ENCODE data around the gene MEST. TPM values are rescaled to one million over a fixed set of nuclear protein-coding genes. Genes with fewer than 3 reads are reported as not detected.

The MEST gene
- total and polyA plus RNA-seq, 2 of the 13 experiments (the other 11 are each of a cell fraction or from before 2014, with no cell fraction given), result 49.5 to 54.6 TPM

DNA sequence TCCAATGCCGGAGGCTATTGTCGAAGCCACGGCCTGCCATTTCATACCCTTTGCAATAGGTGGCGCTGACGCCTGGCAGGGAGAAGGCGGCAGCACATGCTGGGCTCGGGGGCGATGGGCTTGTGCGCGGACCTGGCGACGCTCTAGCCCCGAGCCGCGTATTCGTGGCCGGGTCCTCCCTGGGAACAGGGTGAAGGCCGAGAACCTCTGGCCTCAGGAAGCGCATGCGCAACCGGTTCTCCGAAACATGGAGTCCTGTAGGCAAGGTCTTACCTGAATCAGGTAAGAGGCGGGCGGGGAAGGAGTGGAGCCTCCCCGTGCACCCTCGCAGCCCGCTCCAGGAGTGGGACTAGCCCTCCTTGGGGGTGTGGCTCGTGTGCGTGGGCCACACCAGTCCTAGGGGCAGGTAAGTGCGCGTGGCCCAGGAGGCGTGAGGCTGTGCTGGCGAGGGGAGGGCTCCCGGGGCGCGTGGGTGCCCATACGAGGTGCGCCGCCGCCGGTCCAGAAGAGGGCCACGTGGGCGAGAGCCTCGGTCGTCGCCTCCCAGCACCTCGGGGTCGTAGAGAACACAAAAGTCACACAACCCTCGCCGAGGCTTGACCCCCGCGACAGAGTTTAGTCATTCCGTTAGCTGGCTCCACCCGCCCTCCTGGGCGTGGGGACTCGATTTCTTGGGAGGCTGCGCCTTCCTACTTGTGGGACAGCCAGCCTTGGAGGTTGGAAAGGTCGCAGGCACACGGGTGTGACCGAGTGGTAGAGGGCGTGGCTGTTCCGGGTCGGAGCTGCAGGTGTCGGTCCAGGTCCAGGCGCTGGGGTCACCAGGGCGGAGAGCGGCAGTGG, 5.6 kb upstream of the MEST start (continued):
- TF ChIP-seq, protein P1, sequence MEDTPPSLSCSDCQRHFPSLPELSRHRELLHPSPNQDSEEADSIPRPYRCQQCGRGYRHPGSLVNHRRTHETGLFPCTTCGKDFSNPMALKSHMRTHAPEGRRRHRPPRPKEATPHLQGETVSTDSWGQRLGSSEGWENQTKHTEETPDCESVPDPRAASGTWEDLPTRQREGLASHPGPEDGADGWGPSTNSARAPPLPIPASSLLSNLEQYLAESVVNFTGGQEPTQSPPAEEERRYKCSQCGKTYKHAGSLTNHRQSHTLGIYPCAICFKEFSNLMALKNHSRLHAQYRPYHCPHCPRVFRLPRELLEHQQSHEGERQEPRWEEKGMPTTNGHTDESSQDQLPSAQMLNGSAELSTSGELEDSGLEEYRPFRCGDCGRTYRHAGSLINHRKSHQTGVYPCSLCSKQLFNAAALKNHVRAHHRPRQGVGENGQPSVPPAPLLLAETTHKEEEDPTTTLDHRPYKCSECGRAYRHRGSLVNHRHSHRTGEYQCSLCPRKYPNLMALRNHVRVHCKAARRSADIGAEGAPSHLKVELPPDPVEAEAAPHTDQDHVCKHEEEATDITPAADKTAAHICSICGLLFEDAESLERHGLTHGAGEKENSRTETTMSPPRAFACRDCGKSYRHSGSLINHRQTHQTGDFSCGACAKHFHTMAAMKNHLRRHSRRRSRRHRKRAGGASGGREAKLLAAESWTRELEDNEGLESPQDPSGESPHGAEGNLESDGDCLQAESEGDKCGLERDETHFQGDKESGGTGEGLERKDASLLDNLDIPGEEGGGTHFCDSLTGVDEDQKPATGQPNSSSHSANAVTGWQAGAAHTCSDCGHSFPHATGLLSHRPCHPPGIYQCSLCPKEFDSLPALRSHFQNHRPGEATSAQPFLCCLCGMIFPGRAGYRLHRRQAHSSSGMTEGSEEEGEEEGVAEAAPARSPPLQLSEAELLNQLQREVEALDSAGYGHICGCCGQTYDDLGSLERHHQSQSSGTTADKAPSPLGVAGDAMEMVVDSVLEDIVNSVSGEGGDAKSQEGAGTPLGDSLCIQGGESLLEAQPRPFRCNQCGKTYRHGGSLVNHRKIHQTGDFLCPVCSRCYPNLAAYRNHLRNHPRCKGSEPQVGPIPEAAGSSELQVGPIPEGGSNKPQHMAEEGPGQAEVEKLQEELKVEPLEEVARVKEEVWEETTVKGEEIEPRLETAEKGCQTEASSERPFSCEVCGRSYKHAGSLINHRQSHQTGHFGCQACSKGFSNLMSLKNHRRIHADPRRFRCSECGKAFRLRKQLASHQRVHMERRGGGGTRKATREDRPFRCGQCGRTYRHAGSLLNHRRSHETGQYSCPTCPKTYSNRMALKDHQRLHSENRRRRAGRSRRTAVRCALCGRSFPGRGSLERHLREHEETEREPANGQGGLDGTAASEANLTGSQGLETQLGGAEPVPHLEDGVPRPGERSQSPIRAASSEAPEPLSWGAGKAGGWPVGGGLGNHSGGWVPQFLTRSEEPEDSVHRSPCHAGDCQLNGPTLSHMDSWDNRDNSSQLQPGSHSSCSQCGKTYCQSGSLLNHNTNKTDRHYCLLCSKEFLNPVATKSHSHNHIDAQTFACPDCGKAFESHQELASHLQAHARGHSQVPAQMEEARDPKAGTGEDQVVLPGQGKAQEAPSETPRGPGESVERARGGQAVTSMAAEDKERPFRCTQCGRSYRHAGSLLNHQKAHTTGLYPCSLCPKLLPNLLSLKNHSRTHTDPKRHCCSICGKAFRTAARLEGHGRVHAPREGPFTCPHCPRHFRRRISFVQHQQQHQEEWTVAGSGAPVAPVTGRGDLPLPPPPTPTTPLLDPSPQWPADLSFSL (CRISPR knock-in tag; IDR thresholded peaks at IDR 0.05), result 0 out of 2 replicates have a peak, but pooled peaks have one; percentile 32
- TF ChIP-seq SETDB1 (CRISPR knock-in tag; IDR thresholded peaks at IDR 0.05; ENCODE audit: borderline replicate concordance), result no peak
- peak; percentile 68; the same call in 1 of the 2 replicates for TF ChIP-seq KDM4B (CRISPR knock-in tag; IDR thresholded peaks at IDR 0.05)
- TF ChIP-seq LCORL (IDR thresholded peaks at IDR 0.05), result no peak
- TF ChIP-seq LCORL (CRISPR knock-in tag; IDR thresholded peaks at IDR 0.05), result peak; percentile 57; the same call in 1 of the 2 replicates
- peak; percentile 46; the same call in 1 of the 2 replicates for TF ChIP-seq ZSCAN5A (CRISPR knock-in tag; IDR thresholded peaks at IDR 0.05; ENCODE audit: borderline replicate concordance)
- TF ChIP-seq NBN (conservative IDR thresholded peaks at IDR 0.05), result no peak
- no peak for TF ChIP-seq ZNF34 (CRISPR knock-in tag; IDR thresholded peaks at IDR 0.05; ENCODE audit: borderline replicate concordance)
- TF ChIP-seq HNF4A (CRISPR knock-in tag; IDR thresholded peaks at IDR 0.05), result peak; percentile 18; the same call in 1 of the 2 replicates
- TF ChIP-seq MED13 (CRISPR knock-in tag; IDR thresholded peaks at IDR 0.05), result no peak
- peak; percentile 80; the same call in 1 of the 2 replicates for TF ChIP-seq ZNF878 (CRISPR knock-in tag; IDR thresholded peaks at IDR 0.05)
- TF ChIP-seq SOX6 (IDR thresholded peaks at IDR 0.05), result no peak
- TF ChIP-seq SOX6 (CRISPR knock-in tag; IDR thresholded peaks at IDR 0.05), result peak; percentile 67
- no peak; the same call in 1 of the 2 replicates for TF ChIP-seq ISL2 (CRISPR knock-in tag; IDR thresholded peaks at IDR 0.05)
- peak; percentile 61 for TF ChIP-seq YEATS4 (CRISPR knock-in tag; IDR thresholded peaks at IDR 0.05; ENCODE audit: borderline replicate concordance)
- TF ChIP-seq, protein P2, sequence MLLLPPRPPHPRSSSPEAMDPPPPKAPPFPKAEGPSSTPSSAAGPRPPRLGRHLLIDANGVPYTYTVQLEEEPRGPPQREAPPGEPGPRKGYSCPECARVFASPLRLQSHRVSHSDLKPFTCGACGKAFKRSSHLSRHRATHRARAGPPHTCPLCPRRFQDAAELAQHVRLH (CRISPR knock-in tag; IDR thresholded peaks at IDR 0.05; ENCODE audit: borderline replicate concordance, low read depth), result peak; percentile 70; the same call in 1 of the 2 replicates
- TF ChIP-seq ZNF543 (CRISPR knock-in tag; IDR thresholded peaks at IDR 0.05), result peak; percentile 57; the same call in 1 of the 2 replicates
